SKM-1 treated with dmso at 0.1 percent for 144 hours (cell line): Measurements from ENCODE around the gene SLC7A6.

Experiments used
- DNase-seq: peaks from one replicate; lab custom pipeline; 2025; ENCODE audit not compliant: unreplicated experiment; lab: John Stamatoyannopoulos, UW

Gene SLC7A6

GRCh38 chr16:68339214-68339613, 74.9 kb downstream of the SLC7A6 start:
- DNase-seq: no peak

GRCh38 chr16:68342620-68343019, 78.3 kb downstream of the SLC7A6 start:
- no peak for DNase-seq

- no peak for DNase-seq
These were observed 78.8 kb downstream of the SLC7A6 start for GRCh38 chr16:68343137-68343536.

DNA sequence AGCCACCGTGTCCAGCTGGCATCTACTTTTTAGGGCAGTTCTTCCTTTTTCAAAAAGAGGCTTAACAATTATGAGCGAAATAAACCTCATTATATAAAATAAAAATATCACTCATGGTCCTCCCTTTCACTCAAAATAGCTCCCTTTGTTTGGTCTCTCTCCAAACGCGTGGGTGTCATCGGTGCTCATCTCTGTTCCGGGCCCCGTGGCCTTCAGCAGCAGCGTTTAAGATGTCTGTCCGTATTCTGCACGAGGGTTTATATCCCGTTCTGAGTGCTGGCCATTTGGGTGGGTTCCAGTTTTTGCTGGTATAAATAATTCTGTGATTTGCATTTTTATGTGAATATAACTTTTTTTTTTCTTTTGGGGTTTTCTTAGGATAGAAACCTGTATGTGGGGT, 79.9 kb downstream of the SLC7A6 start:
- no peak for DNase-seq

DNA sequence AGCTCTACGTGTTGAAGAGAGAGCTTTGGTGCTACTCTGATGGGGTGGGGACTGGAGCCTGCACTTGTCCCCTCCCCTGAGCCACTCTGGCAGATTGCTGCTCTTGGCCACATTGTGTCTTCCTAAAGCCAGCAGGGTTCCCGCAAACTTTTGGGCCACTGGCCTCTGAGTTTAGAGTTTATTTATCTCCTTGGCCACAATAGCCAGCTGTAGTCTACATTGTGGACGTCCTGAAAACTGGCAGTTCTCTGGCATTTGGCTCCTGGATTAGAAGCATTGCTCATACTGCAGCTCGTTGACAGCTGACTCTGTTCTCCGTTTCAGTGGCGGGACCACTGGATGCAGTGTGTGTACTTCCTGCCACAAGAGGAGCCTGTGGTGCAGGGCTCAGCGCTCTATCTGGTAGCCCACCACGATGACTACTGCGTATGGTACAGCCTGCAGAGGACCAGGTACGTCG, 81.1 kb downstream of the SLC7A6 start:
- no peak for DNase-seq

- DNase-seq: no peak
These were observed 81.8 kb downstream of the SLC7A6 start for GRCh38 chr16:68345958-68346635.

GRCh38 chr16:68346892-68347480, 82.7 kb downstream of the SLC7A6 start:
- no peak for DNase-seq

GRCh38 chr16:68347605-68348004, 83.3 kb downstream of the SLC7A6 start:
- DNase-seq: no peak

GRCh38 chr16:68348639-68349445, 84.5 kb downstream of the SLC7A6 start:
- DNase-seq: no peak

- DNase-seq: no peak
These were observed 85.6 kb downstream of the SLC7A6 start for GRCh38 chr16:68349838-68350410.

- DNase-seq: no peak
These were observed 86.6 kb downstream of the SLC7A6 start for GRCh38 chr16:68350813-68351350.
